ENCODE measurements around the gene ZNF678.

The ZNF678 gene

GRCh38 chr1:227563324-227564201 is at the start of gene ZNF678 (continued):
- peak; percentile 33; the same call in 1 of the 2 replicates for TF ChIP-seq ZBTB6 (tag by site-specific recombination; IDR thresholded peaks at IDR 0.05)
- TF ChIP-seq ZNF600 (tag by site-specific recombination; IDR thresholded peaks at IDR 0.05), result peak; percentile 67
- TF ChIP-seq BCL11B (tag by site-specific recombination; IDR thresholded peaks at IDR 0.05; ENCODE audit: low read depth), result no peak
- TF ChIP-seq ZNF140 (tag by site-specific recombination; IDR thresholded peaks at IDR 0.05), result no peak
- TF ChIP-seq HOXD13 (CRISPR knock-in tag; IDR thresholded peaks at IDR 0.05; ENCODE audit: borderline replicate concordance), result no peak
- TF ChIP-seq ZSCAN4 (tag by site-specific recombination; IDR thresholded peaks at IDR 0.05), result 0 out of 2 replicates have a peak, but pooled peaks have one; percentile 10
- no peak for TF ChIP-seq ZNF37A (tag by site-specific recombination; IDR thresholded peaks at IDR 0.05)
- TF ChIP-seq ZNF169 (tag by site-specific recombination; IDR thresholded peaks at IDR 0.05), result no peak
- TF ChIP-seq ZNF114 (tag by site-specific recombination; IDR thresholded peaks at IDR 0.05), result no peak
- peak; percentile 67; the same call in 1 of the 2 replicates for TF ChIP-seq KLF17 (tag by site-specific recombination; IDR thresholded peaks at IDR 0.05)
- no peak for TF ChIP-seq SALL2 (tag by site-specific recombination; IDR thresholded peaks at IDR 0.05; ENCODE audit: borderline replicate concordance)
- peak; percentile 59; the same call in 1 of the 2 replicates for TF ChIP-seq ZNF10 (tag by site-specific recombination; IDR thresholded peaks at IDR 0.05)
- no peak for TF ChIP-seq ZNF707 (tag by site-specific recombination; IDR thresholded peaks at IDR 0.05)
- TF ChIP-seq GLI2 (tag by site-specific recombination; IDR thresholded peaks at IDR 0.05; ENCODE audit: borderline replicate concordance, low read depth), result no peak
- TF ChIP-seq ZNF18 (tag by site-specific recombination; IDR thresholded peaks at IDR 0.05), result peak; percentile 59; the same call in 1 of the 2 replicates
- peak; percentile 98 for TF ChIP-seq SCRT1 (tag by site-specific recombination; IDR thresholded peaks at IDR 0.05; ENCODE audit: borderline replicate concordance)

GRCh38 chr1:227518876-227519275 is 44.5 kb upstream of the ZNF678 start:
- Histone ChIP-seq H3K9me3 (ENCODE audit: control insufficient read depth, insufficient read depth, low read depth, low read length) (no peaks in the 10 kb centered on the region), H3K27ac (ENCODE audit: extremely low read depth, low read depth, low read length) (no peak overlapping the region), H3K4me3 (ENCODE audit: low read depth, low read length) (no peak overlapping the region), H3K4me1 (ENCODE audit: control insufficient read depth, insufficient read depth, low read length) (no peaks in the 10 kb centered on the region), H3K36me3 (ENCODE audit: control insufficient read depth in 2 of 2, insufficient read depth in 1 of 2, low read length in 2 of 2) (no peaks in the 10 kb centered on the region)
- ChIA-PET CTCF (no interaction called here), POLR2A (no interaction called here)
- TF ChIP-seq ZNF645 (tag by site-specific recombination; IDR thresholded peaks at IDR 0.05) (no peak), ZNF518A (tag by site-specific recombination; conservative IDR thresholded peaks at IDR 0.05; ENCODE audit: low read depth) (no peak), ZNF48 (tag by site-specific recombination; IDR thresholded peaks at IDR 0.05) (no peak), HOXC10 (CRISPR knock-in tag; IDR thresholded peaks at IDR 0.05) (no peak), ZNF18 (tag by site-specific recombination; IDR thresholded peaks at IDR 0.05) (no peak)
